AML-193 (cell line): ENCODE results near the gene APOA5.
"Not testable (repeated sequence)": the region's sequence is repeated elsewhere in the genome, so short reads cannot be mapped to it uniquely, and the experiment has no call there.

Experiments used
- DNase-seq, 2 experiments: peaks; one replicate each; lab custom pipeline; 2025; lab: John Stamatoyannopoulos, UW

The APOA5 gene

GRCh38 chr11:116773203-116774097, 18.2 kb downstream of the APOA5 start:
- DNase-seq, result peak; percentile 55 to 61

- peak; percentile 72 to 73 for DNase-seq
These were observed 19.1 kb downstream of the APOA5 start, which contains the start of gene BUD13 for GRCh38 chr11:116772443-116773202. BUD13 (minus strand) TSS chr11:116772987; CDS start chr11:116772964, 23 bp downstream.

GRCh38 chr11:116771935-116772334, 19.7 kb downstream of the APOA5 start:
- DNase-seq, result no peak

GRCh38 chr11:116762132-116762531, 29.5 kb downstream of the APOA5 start:
- no peak for DNase-seq

GRCh38 chr11:116756044-116756443, 35.6 kb downstream of the APOA5 start:
- DNase-seq, result not testable (repeated sequence)

GRCh38 chr11:116750070-116750718, 41.5 kb downstream of the APOA5 start:
- no peak for DNase-seq

- DNase-seq, result no peak
These were observed 49.6 kb downstream of the APOA5 start for GRCh38 chr11:116742104-116742503.

GRCh38 chr11:116740741-116741140, 50.9 kb downstream of the APOA5 start:
- DNase-seq, result no peak
